HG03095 (cell line): ENCODE measurements around the gene MDGA2.

Experiments
- ATAC-seq: cut with Tn5 transposase; IDR thresholded peaks from one replicate; pipeline ENCODE4 v1.9.1; 2021; ENCODE audit warnings: moderate library complexity; ENCODE audit not compliant: unreplicated experiment

MDGA2 gene

GRCh38 chr14:47507861-47508260 lies 167.5 kb downstream of the MDGA2 start:
- ATAC-seq: no peak

DNA sequence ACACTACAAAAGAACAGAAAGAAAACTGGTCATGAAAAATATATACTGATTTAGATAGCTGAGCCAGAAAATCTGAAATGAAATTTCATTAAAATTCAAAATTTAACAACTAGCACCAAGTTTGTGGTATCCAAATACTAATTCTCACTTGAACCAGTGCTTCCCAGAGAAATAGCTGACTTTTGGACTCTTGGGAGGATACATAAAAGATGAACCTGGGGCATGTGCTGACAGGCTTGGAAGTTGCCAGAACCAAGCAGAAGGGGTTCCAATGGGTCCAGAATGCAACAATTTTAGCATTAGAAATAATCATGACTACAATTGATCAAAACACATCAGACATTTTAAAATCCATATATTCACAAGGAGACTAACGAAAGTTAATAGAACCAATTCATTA lies 175.0 kb downstream of the MDGA2 start:
- no peak for ATAC-seq

GRCh38 chr14:47490766-47491165 lies 184.6 kb downstream of the MDGA2 start:
- no peak for ATAC-seq

DNA sequence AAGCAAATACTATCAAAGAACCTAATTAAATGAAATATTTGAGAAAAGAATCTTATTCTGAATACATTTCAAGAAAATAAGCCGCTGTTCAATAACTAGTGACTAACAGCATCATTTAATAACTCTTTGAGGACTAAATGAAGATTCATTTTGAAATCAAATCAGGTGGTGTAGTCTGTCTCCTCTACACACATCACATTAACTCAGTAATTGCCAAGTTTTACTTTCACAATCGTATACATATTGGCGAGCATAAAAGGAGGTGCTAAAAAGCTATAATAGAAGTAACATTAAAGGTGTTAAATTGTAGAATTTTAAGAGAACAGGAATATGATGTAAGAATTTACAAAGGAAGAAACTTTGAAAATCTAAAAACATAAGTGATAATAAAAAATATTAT lies 185.1 kb downstream of the MDGA2 start:
- no peak for ATAC-seq

- no peak for ATAC-seq
These were observed 190.0 kb downstream of the MDGA2 start for GRCh38 chr14:47485421-47485820.

DNA sequence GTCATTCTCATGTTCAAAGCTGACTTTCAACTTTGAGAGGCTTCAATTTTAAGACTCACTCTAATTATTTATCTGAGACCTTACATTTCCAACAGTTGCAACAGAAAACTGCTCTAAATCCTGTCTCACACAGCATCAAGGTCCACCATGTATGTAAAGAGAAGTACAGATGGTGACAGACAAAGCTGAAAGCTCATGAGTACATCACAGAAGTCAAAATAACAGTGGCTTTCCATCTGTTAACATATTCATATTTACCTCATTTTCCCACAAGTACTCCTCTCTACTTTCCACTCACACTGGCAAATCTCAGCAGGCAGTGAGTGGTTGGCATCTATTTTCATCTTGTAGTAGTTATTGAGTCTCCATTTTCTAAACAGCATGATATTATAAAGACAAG lies 192.0 kb downstream of the MDGA2 start:
- ATAC-seq: no peak

DNA sequence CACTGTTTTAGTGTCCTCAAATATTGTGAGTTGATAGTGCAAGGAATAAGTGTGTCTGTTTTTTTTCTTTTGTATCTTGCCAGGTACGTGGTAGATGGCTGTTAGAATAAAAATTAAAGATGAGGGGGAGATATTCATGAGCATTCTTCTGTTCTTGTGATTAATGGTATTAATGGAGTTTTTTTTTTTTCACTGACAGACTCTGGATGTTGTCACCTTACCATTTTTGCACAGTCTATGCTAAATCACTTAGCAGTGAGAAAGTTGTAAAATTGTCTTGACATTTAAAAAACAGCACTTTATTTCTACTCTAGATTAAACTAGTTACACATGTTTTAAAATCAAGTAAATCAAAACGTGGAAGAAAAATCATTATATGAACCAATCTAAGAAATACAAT lies 204.3 kb downstream of the MDGA2 start:
- no peak for ATAC-seq

GRCh38 chr14:47466916-47467315 lies 208.5 kb downstream of the MDGA2 start:
- no peak for ATAC-seq

DNA sequence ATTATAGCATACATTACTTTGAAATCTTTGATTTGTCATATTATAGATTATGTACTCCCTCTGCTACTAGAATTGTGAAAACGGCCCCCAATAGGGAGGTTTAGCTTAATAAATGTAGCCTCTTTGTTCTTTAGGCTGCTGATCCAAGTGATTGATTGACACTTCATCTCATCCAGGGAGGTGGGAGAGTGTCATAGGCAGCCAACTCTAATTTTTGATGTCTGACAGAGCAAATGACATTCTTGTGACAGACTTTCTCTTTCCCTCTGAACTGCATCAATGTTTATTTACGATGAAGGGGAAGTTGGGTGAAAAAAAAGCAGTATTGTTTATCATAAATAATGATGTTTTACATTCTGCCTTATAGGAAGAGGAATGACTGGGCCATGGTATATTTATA lies 221.4 kb downstream of the MDGA2 start:
- no peak for ATAC-seq

DNA sequence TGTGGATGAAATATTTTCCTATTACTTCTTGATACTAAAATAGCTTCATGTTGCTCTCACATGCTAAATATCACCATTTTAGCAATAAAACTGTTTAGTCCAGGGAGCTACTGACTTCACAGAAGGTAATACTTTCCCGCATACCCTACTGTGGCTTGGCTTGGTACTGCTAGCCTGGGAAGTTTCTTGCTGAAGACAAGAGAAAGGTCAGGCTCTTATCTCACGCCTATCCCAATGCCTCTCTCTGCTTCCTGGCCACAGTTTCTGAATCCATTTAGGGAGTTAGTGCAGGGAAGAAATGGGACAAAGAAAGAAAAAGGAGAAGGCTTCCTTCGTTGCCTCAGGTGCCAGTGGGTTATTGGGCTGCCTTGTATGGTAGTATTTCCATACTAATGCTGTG lies 228.3 kb downstream of the MDGA2 start:
- ATAC-seq: no peak

DNA sequence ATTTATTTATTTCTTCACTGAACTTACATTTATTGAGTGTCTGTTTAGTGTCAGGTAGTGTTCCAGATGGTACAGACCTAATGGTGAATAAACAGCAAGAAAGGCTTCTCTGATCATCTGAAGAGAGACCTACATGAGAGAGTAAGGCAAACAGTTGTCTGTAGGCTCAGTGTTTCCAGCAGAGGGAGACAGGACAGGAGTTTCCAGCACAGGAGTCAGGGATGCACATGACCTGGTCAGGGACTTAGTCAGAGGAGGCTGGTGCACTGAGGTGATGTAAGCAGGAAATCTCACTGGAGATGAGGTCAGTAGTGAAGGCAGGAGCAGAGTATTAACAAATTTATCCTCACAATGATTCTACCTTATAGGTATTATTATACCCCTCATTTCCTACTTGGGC lies 233.2 kb downstream of the MDGA2 start:
- no peak for ATAC-seq

- no peak for ATAC-seq
These were observed 235.5 kb downstream of the MDGA2 start for GRCh38 chr14:47439953-47440352.

GRCh38 chr14:47438650-47439140 lies 236.7 kb downstream of the MDGA2 start:
- no peak for ATAC-seq

- no peak for ATAC-seq
These were observed 240.0 kb downstream of the MDGA2 start for GRCh38 chr14:47435331-47435965.

DNA sequence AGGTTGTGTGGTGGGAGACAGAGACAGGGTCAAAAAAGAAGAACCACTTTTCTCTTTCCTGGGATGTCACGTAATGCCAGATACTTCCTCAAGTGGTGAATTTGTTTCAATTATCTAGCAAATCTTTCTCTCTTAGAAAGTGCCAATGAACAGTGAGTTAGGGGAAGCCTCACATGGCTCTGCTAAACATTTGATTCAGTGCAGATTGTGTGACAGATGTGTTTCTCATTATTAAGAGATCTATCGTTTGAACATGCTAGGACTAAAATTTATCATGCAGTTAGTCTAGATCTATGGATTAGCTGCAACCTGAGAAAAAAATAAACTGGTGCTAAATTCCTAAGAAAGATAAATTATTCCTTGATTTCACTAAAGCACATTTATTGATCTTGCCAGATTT lies 247.8 kb downstream of the MDGA2 start:
- ATAC-seq: no peak

GRCh38 chr14:47425302-47425701 lies 250.1 kb downstream of the MDGA2 start:
- no peak for ATAC-seq

DNA sequence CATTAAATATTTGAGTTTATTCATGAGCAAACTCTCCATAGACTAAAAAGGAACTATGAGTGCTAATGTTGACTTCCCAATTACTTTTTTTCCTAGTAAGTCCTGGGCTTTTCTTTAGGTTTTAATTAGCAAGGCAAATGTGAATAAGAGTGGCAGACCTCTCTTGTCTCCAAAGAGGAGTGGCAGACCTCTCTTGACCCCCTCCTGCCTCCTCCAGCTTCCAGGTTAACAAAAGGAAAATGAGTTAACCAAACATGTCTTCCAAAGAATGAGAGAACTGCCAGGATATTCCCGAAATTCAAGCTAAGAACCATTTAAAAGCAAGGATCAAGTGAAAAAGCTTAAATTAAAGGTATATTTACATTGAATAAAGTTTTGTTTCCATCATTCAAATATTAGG lies 253.2 kb downstream of the MDGA2 start:
- ATAC-seq: no peak

DNA sequence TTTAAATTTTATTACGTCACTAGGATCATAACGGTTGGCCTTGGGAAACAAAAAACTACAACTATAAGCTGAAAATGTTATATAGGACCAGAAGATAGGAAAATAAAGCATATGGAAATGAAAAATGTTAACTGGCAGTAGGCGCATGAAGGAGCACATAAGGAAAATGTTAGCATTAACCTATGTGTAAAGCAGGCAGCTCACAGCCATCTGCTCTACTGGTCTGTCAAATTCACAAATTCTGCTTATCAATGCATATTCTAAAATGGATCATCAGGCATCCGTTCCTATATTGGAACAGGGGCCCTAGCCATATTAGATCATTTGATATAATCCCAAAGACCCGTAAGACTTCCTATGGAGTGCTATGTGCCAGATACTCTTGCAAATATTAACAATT lies 263.9 kb downstream of the MDGA2 start:
- no peak for ATAC-seq

DNA sequence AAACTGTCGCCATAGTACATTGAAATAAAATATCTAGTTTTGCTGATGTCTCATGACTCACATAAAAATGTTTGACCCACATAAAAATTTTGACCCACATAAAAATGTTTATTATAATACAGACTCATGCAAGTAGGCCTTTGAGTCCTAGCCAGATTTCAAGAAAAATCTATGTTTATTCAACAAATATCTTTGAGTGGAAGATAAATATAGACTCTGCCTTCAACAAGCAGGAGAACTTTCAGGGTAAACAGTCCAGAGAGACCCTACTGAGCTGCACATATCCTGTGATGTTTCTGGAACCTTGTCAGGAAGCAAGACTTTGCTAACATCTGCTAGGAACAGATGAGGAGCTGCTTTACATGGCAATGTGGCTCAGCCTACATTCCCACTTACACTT lies 283.1 kb downstream of the MDGA2 start:
- ATAC-seq: no peak

DNA sequence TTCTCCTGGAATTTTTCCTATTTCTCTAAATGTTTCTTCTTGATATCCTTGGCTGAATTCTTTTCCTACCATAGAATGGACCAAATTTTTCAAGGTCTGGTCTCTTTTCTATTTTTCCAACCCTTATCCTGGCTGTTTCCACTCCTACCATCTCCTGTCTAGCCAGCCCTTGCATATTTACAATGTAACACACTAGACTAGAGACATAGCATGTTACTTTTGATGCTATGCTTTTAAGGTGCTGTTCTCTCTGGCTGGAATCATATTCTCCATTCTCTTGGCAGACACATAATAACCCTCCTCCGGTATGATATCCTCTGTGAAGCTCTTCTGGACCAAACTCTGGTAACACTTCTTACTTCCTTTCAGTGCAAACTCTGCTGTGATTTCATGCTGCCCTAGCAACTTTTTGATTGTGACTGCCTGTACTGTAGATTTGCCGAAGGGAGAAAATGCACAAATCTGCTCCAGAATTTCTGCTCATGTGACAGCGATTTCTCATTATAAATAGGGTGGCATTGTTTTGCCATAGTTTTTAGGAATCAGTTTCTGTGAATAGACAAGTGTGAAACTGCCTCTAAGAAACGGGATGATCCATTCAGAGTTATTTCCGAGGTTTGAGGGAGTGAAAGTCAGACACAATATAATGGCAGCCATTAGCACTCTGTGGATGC lies 284.4 kb downstream of the MDGA2 start:
- no peak for ATAC-seq

DNA sequence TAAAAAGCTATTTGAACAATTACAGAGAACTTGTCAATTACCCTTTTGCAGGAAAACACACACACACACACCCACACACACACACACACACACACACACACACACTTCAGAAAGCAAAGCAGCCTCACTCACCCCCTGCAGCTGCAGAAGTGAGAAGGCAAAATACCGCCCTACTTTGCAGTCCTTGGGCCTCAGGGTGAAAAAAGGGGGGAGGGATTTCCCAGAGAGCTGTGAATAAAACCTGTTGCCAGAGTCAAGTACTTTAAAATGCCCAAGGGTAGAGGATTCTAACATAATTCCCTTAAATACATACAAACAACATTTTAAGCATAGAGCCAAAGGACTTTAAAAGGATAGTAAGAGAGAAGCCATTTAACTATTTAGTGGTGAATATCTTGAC lies 285.9 kb downstream of the MDGA2 start:
- no peak for ATAC-seq

DNA sequence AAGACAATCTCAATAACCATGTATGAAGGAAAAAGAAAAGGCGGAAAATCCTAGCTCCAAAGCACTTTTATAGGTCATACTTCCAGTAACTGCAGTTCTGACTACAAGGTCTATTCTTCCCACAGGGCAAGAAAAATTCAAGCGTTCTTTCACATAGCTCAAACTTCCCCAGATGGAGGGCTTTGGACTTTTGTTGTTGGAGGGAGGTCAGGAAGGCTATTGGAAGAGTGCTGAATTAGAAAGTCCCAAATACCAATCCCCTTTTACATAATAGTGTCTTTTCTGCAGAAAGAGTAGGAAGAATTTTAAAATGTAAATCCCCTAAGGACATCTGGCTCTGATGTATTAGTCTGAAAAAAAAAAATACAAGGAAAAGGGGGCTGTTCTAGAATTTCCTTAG lies 309.4 kb downstream of the MDGA2 start:
- no peak for ATAC-seq

- ATAC-seq: no peak
These were observed 310.2 kb downstream of the MDGA2 start for GRCh38 chr14:47365233-47365632.
